Cardiac muscle cell (in vitro differentiated cells and primary cell): Measurements from ENCODE around the gene GLYATL1B. TPM values are rescaled to one million over a fixed set of nuclear protein-coding genes. Genes with fewer than 3 reads are reported as not detected.
A peak's percentile ranks its signal among the peaks of the same experiment; 100 is the strongest.
"Not testable (repeated sequence)": the region's sequence is repeated elsewhere in the genome, so short reads cannot be mapped to it uniquely, and the experiment has no call there.

Source experiments
- DNase-seq, 2 donors: peaks; one replicate each; pipeline versions ENCODE4 v3.0.0 to v3.0.0-alpha.2; 2010 to 2017; ENCODE audit warnings: low read depth in 1 of 2, low spot score in 1 of 2
- H3K27ac ChIP-seq: fragments of 200-600 bp; sonication (generic); 2 replicates; pipeline ENCODE4 v1.5.1; 2016
- H3K27me3 ChIP-seq: fragments of 200-600 bp; sonication (generic); 2 replicates; pipeline ENCODE4 v1.6.0; 2016; ENCODE audit warnings: control low read depth
- H3K36me3 ChIP-seq: fragments of 200-600 bp; sonication (generic); 2 replicates; pipeline ENCODE4 v1.5.1; 2016; ENCODE audit warnings: control low read depth
- H3K4me1 ChIP-seq: fragments of 200-600 bp; sonication (generic); 2 replicates; pipeline ENCODE4 v1.8.1; 2017; ENCODE audit warnings: low read depth, mild to moderate bottlenecking, mixed run types
- H3K4me3 ChIP-seq: fragments of 200-600 bp; sonication (generic); 2 replicates; pipeline ENCODE4 v1.5.1; 2016; ENCODE audit warnings: mild to moderate bottlenecking
- H3K9me3 ChIP-seq: fragments of 200-600 bp; sonication (generic); 2 replicates; pipeline ENCODE4 v1.5.1; 2017; ENCODE audit warnings: low read depth, mild to moderate bottlenecking, control low read depth
- CTCF ChIP-seq: IDR thresholded peaks from 2 replicates; pipeline ENCODE4 v1.5.1; 2012; ENCODE audit warnings: low read depth, mild to moderate bottlenecking, low read length
- polyA plus RNA-seq: library from polyadenylated mRNA; unstranded; fragments of >200 nt; fragmentation: Nextera tagmentation; extraction: Ambion mirVana; gene quantifications from 2 replicates; pipeline ENCODE4 v1.2.1, GENCODE V29; 2016
- total RNA-seq: library from RNA; depleted of rRNA; stranded (reverse); fragments of >200 nt; gene quantifications from 2 replicates; pipeline ENCODE4 v1.2.3, GENCODE V29; 2016

GLYATL1B gene
- total and polyA plus RNA-seq, 2 experiments from 2014 or later, result not detected

DNA sequence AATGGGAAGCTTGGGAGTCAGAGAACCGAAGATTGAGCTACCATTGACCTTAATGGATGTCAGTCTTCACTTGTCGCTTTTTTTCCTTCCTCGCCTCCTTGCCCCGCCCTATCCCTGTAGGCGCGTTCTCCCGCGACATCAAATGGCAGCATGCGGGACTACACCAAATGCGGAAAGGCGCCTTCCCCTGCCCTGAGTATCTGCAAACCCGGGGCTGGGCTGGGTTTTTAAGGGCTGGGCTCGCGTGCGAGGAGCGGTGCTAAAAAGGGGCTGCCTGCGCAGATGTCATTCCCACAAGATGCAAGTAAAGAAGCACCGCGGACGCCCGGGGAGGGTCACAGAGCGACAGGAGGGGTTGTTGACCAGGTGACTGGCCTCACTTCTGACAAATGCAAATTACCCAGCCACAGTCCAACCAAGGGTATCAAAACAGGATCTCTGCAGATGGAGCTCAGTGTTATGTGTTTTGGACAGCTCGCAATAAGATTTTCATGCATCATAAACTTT, 16.2 kb downstream of the GLYATL1B start:
- Histone ChIP-seq H3K36me3 (no peaks in the 10 kb centered on the region), H3K4me3 (peak overlapping the region; percentile 15), H3K9me3 (no peaks in the 10 kb centered on the region), H3K4me1 (no peaks in the 10 kb centered on the region), H3K27me3 (peaks cover 54% of the 10 kb centered on the region), H3K27ac (no peak overlapping the region)
- TF ChIP-seq CTCF, result peak; percentile 45
- peak; percentile 46 to 66 for DNase-seq

DNA sequence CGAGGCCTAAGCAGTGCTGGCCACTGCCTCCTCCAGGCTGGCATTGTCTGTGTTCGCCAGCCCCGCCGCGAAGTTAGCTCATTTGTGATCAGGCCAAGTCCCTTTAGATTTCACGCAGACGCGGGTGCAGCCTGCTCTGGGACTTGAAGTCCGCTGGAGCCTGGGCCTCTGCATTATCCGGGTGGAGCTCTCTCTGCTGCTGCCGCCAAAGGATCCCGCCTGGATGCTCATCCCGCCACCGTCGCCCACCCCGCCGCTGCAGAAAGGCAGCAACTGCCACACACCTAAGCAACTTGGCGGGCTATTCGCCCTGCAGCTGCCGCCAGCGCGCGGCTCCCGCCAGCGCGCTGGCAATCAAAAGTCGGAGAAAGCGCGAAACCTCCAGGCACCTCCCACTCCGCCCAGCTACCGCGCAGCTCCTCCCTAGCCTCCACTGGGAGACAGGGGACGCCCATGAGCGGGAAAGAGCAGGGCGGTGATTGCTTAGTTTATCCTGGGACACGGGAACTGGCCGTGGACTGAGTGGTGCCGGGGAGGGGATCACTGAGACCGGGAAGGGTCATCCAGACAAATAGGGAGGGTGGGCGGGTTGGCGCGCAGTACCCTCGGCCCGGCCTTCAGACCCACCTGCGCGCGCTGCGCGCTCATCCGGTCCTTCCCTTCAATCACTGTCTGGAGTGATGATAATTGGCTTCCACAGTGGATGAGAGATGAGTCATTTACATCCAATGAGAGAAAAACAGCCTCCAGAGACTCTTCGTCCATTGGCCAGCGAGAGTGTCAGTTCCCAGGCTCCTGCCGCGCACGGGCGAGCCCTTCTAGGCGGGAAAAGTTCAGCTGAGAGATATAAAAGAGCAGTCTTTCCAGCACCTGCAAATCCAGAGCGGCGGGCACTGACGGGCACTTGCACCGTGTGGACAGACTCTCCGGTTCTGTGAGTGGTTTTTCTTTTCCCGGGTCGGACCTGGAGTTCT, 20.5 kb downstream of the GLYATL1B start, which contains the start of gene FAM111B:
Gene FAM111B, plus strand, starts transcription at position 875 of the 974 bp plus-strand sequence. CDS start 2,389 bp downstream, outside the sequence.
- DNase-seq, result peak; percentile 77 to 91
- H3K27ac ChIP-seq, result no peak within 1 kb of the TSS
- peaks cover 31% of the 10 kb centered on the region for H3K27me3 ChIP-seq
- H3K9me3 ChIP-seq, result no peaks in the 10 kb centered on the region
- peak within 1 kb of the TSS; percentile 31 for H3K4me3 ChIP-seq
- H3K4me1 ChIP-seq, result no peaks in the 10 kb centered on the region
- no peaks in the 10 kb centered on the region for H3K36me3 ChIP-seq
- no peak for TF ChIP-seq CTCF

DNA sequence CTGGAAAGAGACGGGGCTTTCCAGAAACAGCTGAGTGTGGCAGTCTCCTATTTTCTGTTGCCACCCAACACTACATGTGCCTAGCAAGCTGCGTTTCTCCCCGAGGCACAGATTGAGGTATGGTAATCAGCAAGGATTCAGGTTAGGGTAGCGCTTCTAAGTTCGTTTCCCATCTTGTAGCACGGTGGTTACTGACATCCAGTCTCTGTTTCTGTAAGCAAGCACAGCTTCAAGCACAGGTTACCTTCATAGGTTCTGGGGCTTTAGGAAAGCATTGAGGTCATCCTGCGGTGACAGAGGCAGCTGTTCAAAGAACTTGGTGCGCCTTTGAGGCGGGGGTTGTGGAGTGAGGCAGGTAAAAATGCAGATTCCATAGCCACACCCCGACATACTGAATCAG, 21.6 kb downstream of the GLYATL1B start:
- Histone ChIP-seq H3K27me3 (peaks cover 21% of the 10 kb centered on the region), H3K4me3 (peak overlapping the region; percentile 31)

GRCh38 chr11:59112494-59112893, 26.4 kb downstream of the GLYATL1B start:
- H3K4me1 ChIP-seq, result no peaks in the 10 kb centered on the region
- H3K27me3 ChIP-seq, result no peaks in the 10 kb centered on the region
- H3K4me3 ChIP-seq, result no peak overlapping the region
- no peak for DNase-seq
- no peaks in the 10 kb centered on the region for H3K36me3 ChIP-seq
- H3K27ac ChIP-seq, result no peak overlapping the region
- no peak for TF ChIP-seq CTCF
- H3K9me3 ChIP-seq, result no peaks in the 10 kb centered on the region

More for the DNA sequence above, 21.6 kb downstream of the GLYATL1B start:
- DNase-seq, H3K9me3 ChIP-seq, H3K4me1 ChIP-seq, H3K36me3 ChIP-seq, H3K27ac ChIP-seq: not testable (repeated sequence)

GRCh38 chr11:59114344-59114743, 28.2 kb downstream of the GLYATL1B start:
- Histone ChIP-seq H3K27me3 (no peaks in the 10 kb centered on the region), H3K4me1 (no peaks in the 10 kb centered on the region), H3K9me3 (no peaks in the 10 kb centered on the region), H3K4me3 (no peak overlapping the region), H3K27ac (no peak overlapping the region), H3K36me3 (no peaks in the 10 kb centered on the region)
- TF ChIP-seq CTCF, result no peak
- DNase-seq, result no peak

DNA sequence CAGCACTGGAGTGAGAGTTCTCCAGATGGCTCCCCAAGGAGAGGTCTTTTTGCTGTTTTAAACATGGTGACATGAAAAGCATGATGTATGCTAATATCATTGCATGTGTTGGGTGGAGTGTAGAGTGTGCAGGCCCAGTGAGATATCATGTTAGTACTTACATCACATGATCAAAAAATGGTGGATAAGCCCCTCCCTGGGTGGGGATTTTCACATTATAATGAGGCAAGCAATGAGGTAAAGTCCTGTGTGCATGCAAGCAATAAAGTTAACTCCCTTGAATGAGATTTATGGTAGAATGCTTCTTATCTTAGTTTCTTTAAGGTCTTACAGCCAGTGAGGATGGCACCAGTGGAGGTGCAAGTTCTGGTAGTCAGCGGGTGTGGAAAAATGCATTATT, 29.4 kb downstream of the GLYATL1B start:
- no peaks in the 10 kb centered on the region for H3K9me3 ChIP-seq
- no peak for TF ChIP-seq CTCF
- H3K36me3 ChIP-seq, result no peaks in the 10 kb centered on the region

More for the DNA sequence above, 29.4 kb downstream of the GLYATL1B start:
- DNase-seq, result no peak
- no peak overlapping the region for H3K27ac ChIP-seq
- no peak overlapping the region for H3K4me3 ChIP-seq
- no peaks in the 10 kb centered on the region for H3K4me1 ChIP-seq
- no peaks in the 10 kb centered on the region for H3K27me3 ChIP-seq
